GM23338 (cell line): ENCODE data around the gene RAMP1. TPM values are rescaled to one million over a fixed set of nuclear protein-coding genes. Genes with fewer than 3 reads are reported as not detected.

Experiments used
- ATAC-seq: fragments of 200-7000 bp; cut with Tn5 transposase; 3 replicates; pipeline ENCODE4 v1.9.1; 2020
- DNase-seq: peaks from one replicate; pipeline ENCODE4 v3.0.0-alpha.2; 2015; ENCODE audit warnings: low spot score
- H2AFZ ChIP-seq: fragments of 200-600 bp; sonication (generic); 2 replicates; pipeline ENCODE4 v1.8.0; 2016; ENCODE audit warnings: antibody characterized with exemption, mild to moderate bottlenecking, moderate library complexity
- H3F3A ChIP-seq: fragments of 200-600 bp; sonication (generic); replicated peaks from 2 replicates; pipeline ENCODE4 v1.8.0; 2017; ENCODE audit warnings: antibody characterized with exemption, mixed run types, low read depth
- H3K27ac ChIP-seq: fragments of 200-600 bp; sonication (generic); 2 replicates; pipeline ENCODE4 v1.6.1; 2016; ENCODE audit warnings: low read depth
- H3K27me3 ChIP-seq: fragments of 200-600 bp; sonication (generic); 2 replicates; pipeline ENCODE4 v1.8.0; 2016; ENCODE audit warnings: mild to moderate bottlenecking, mixed run types, moderate library complexity; ENCODE audit not compliant: insufficient read depth
- H3K36me3 ChIP-seq: fragments of 200-600 bp; sonication (generic); 2 replicates; pipeline ENCODE4 v1.8.0; 2016; ENCODE audit warnings: mild to moderate bottlenecking; ENCODE audit not compliant: insufficient read depth
- H3K4me1 ChIP-seq: fragments of 200-600 bp; sonication (generic); 2 replicates; pipeline ENCODE4 v1.8.0; 2016; ENCODE audit warnings: mild to moderate bottlenecking, moderate library complexity; ENCODE audit not compliant: insufficient read depth
- H3K4me2 ChIP-seq: fragments of 200-600 bp; sonication (generic); 2 replicates; pipeline ENCODE4 v1.7.1; 2017; ENCODE audit warnings: mixed run types
- H3K4me3 ChIP-seq: fragments of 200-600 bp; sonication (generic); 2 replicates; pipeline ENCODE4 v1.6.1; 2016; ENCODE audit warnings: mixed run types
- H3K79me2 ChIP-seq: fragments of 200-600 bp; sonication (generic); replicated peaks from 2 replicates; pipeline ENCODE4 v1.8.0; 2017; ENCODE audit warnings: mild to moderate bottlenecking; ENCODE audit not compliant: insufficient read depth
- H3K9me2 ChIP-seq: fragments of 200-600 bp; sonication (generic); 2 replicates; pipeline ENCODE4 v1.8.0; 2017; ENCODE audit not compliant: insufficient read depth
- H4K20me1 ChIP-seq: fragments of 200-600 bp; sonication (generic); replicated peaks from 2 replicates; pipeline ENCODE4 v1.8.0; 2017; ENCODE audit warnings: mild to moderate bottlenecking; ENCODE audit not compliant: insufficient read depth
- H3K27ac Mint-ChIP-seq: 2 replicates; pipeline ENCODE4 v1.8.0; 2020; ENCODE audit warnings: inconsistent platforms, mild to moderate bottlenecking, moderate library complexity, mixed read lengths
- H3K27me3 Mint-ChIP-seq: 3 replicates; pipeline ENCODE4 v1.8.0; 2022; ENCODE audit warnings: low read depth, mild to moderate bottlenecking, moderate library complexity, mixed read lengths, inconsistent platforms; ENCODE audit not compliant: insufficient read depth, poor library complexity
- H3K36me3 Mint-ChIP-seq: 3 replicates; pipeline ENCODE4 v1.8.0; 2021; ENCODE audit warnings: low read depth, mild to moderate bottlenecking, inconsistent platforms, moderate library complexity, mixed read lengths
- H3K4me1 Mint-ChIP-seq: 3 replicates; pipeline ENCODE4 v1.8.0; 2020; ENCODE audit warnings: mild to moderate bottlenecking, inconsistent platforms, mixed read lengths
- H3K4me3 Mint-ChIP-seq: 3 replicates; pipeline ENCODE4 v1.8.0; 2021; ENCODE audit warnings: moderate library complexity, mild to moderate bottlenecking, inconsistent platforms, mixed read lengths
- H3K9me3 Mint-ChIP-seq: 3 replicates; pipeline ENCODE4 v1.8.0; 2020; ENCODE audit warnings: moderate library complexity, mild to moderate bottlenecking, inconsistent platforms, mixed read lengths
- CREB1 ChIP-seq: fragments of 250-450 bp; sonication (Bioruptor Pico); IDR thresholded peaks from 2 replicates; pipeline ENCODE4 v1.5.0; 2020; ENCODE audit warnings: low read depth, mild to moderate bottlenecking, moderate library complexity
- EZH2 ChIP-seq: fragments of 200-600 bp; sonication (generic); IDR thresholded peaks from one replicate; pipeline ENCODE4 v1.8.0; 2017; ENCODE audit warnings: antibody characterized with exemption, mild to moderate bottlenecking, low read depth; ENCODE audit not compliant: unreplicated experiment
- EZH2phosphoT487 ChIP-seq: fragments of 200-600 bp; sonication (generic); IDR thresholded peaks from one replicate; pipeline ENCODE4 v1.8.1; 2018; ENCODE audit warnings: antibody characterized with exemption; ENCODE audit not compliant: unreplicated experiment
- JUNB ChIP-seq: IDR thresholded peaks from one replicate; pipeline ENCODE4 v1.6.1; 2016; ENCODE audit warnings: antibody characterized with exemption; ENCODE audit not compliant: unreplicated experiment
- NANOG ChIP-seq: IDR thresholded peaks from 2 replicates; pipeline ENCODE4 v1.6.1; 2016; ENCODE audit warnings: antibody characterized with exemption, borderline replicate concordance
- POLR2AphosphoS5 ChIP-seq: IDR thresholded peaks from 2 replicates; pipeline ENCODE4 v1.6.1; 2016; ENCODE audit warnings: antibody characterized with exemption, low read depth
- STAT1 ChIP-seq: IDR thresholded peaks from one replicate; pipeline ENCODE4 v1.6.1; 2016; ENCODE audit warnings: antibody characterized with exemption; ENCODE audit not compliant: unreplicated experiment
- ZNF114 ChIP-seq: fragments of 250-450 bp; sonication (Bioruptor Pico); IDR thresholded peaks from 2 replicates; pipeline ENCODE4 v1.5.0; 2020; ENCODE audit warnings: mild to moderate bottlenecking, moderate library complexity
- ZNF331 ChIP-seq: fragments of 250-450 bp; sonication (Bioruptor Pico); IDR thresholded peaks from 2 replicates; pipeline ENCODE4 v1.5.0; 2020; ENCODE audit warnings: low read depth, mild to moderate bottlenecking, moderate library complexity
- polyA plus RNA-seq: library from polyadenylated mRNA; unstranded; fragments of >200 nt; fragmentation: Nextera tagmentation; extraction: Ambion mirVana; gene quantifications from 2 replicates; pipeline ENCODE4 v1.2.1, GENCODE V29; 2016
- total RNA-seq: library from RNA; depleted of rRNA; stranded (reverse); fragments of >200 nt; shearing (Covaris generic); gene quantifications from 2 replicates; pipeline ENCODE4 v1.2.3, GENCODE V29; 2014
- TF ChIP-seq, protein P1 (sequence below): IDR thresholded peaks from 2 replicates; pipeline ENCODE4 v1.6.1; 2016; ENCODE audit warnings: antibody characterized with exemption
- TF ChIP-seq, protein P2 (sequence below), 2 experiments: fragments of 200-600 bp in 1 of 2; sonication (generic) in 1 of 2; conservative IDR thresholded peaks; 2 replicates each; pipeline versions ENCODE4 v1.5.1 to v1.6.1; 2016 to 2017; ENCODE audit warnings: antibody characterized with exemption in 2 of 2, low read depth in 2 of 2, mild to moderate bottlenecking in 2 of 2, moderate library complexity in 1 of 2
- TF ChIP-seq, protein P3 (sequence below): IDR thresholded peaks from one replicate; pipeline ENCODE4 v1.6.1; 2018; ENCODE audit warnings: antibody characterized with exemption; ENCODE audit not compliant: unreplicated experiment
- TF ChIP-seq, protein P4 (sequence below): fragments of 250-450 bp; sonication (Bioruptor Pico); IDR thresholded peaks from 2 replicates; pipeline ENCODE4 v1.5.0; 2020; ENCODE audit warnings: mild to moderate bottlenecking, moderate library complexity

The RAMP1 gene
- total and polyA plus RNA-seq, 2 experiments from 2014 or later = 1.7 to 3.3 TPM

DNA sequence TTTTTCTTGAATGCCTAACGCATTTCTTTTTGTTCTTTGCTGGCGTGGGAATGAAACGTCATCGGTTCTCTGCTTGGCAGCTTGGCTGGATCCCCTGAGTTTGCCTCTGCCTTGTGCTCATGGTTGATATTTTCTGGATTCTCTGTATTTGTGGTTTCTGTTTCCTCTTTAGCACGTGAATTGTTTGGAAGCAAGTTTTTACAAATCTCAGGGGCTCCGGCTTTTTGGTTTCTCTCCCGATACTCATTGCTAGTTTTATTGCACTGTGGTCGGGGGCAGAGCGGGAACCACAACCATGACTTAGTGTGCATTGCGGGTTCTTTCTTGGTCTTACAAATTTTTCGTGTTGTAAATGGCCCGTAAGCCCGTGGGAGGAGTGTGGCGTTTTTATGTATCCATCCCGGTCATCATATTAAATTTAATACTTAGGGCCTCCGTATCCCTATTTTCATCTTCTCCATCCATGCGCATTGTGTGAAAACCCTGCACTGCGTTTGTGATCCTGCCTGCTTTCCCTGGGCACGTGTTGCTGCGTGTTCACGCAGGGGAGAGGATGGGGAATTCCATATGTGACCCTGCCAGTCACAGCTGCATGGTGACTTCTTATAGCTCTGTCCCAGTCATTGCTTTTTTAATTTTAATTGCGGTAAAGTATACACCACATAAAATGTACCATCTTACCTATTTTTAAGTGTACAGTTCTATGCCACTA lies 9.4 kb downstream of the RAMP1 start:
- no peaks in the 10 kb centered on the region for H3K79me2 ChIP-seq
- ATAC-seq = no peak
- peaks cover 17% of the 10 kb centered on the region; the same call in 2 of the 3 replicates for H3K4me1 Mint-ChIP-seq
- H4K20me1 ChIP-seq = no peaks in the 10 kb centered on the region
- H3K27me3 Mint-ChIP-seq = peaks cover 9% of the 10 kb centered on the region
- no peak overlapping the region for H2AFZ ChIP-seq
- no peaks in the 10 kb centered on the region for H3F3A ChIP-seq
- TF ChIP-seq, protein P1, sequence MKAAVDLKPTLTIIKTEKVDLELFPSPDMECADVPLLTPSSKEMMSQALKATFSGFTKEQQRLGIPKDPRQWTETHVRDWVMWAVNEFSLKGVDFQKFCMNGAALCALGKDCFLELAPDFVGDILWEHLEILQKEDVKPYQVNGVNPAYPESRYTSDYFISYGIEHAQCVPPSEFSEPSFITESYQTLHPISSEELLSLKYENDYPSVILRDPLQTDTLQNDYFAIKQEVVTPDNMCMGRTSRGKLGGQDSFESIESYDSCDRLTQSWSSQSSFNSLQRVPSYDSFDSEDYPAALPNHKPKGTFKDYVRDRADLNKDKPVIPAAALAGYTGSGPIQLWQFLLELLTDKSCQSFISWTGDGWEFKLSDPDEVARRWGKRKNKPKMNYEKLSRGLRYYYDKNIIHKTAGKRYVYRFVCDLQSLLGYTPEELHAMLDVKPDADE = no peak
- TF ChIP-seq CREB1 (CRISPR knock-in tag) = no peak
- TF ChIP-seq, protein P2, sequence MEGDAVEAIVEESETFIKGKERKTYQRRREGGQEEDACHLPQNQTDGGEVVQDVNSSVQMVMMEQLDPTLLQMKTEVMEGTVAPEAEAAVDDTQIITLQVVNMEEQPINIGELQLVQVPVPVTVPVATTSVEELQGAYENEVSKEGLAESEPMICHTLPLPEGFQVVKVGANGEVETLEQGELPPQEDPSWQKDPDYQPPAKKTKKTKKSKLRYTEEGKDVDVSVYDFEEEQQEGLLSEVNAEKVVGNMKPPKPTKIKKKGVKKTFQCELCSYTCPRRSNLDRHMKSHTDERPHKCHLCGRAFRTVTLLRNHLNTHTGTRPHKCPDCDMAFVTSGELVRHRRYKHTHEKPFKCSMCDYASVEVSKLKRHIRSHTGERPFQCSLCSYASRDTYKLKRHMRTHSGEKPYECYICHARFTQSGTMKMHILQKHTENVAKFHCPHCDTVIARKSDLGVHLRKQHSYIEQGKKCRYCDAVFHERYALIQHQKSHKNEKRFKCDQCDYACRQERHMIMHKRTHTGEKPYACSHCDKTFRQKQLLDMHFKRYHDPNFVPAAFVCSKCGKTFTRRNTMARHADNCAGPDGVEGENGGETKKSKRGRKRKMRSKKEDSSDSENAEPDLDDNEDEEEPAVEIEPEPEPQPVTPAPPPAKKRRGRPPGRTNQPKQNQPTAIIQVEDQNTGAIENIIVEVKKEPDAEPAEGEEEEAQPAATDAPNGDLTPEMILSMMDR (conservative IDR thresholded peaks at IDR 0.05; ENCODE audit: low read depth in 2 of 2) = no peak
- no peak for TF ChIP-seq ZNF114 (CRISPR knock-in tag)
- TF ChIP-seq POLR2AphosphoS5 = no peak
- TF ChIP-seq JUNB = no peak
- TF ChIP-seq, protein P3, sequence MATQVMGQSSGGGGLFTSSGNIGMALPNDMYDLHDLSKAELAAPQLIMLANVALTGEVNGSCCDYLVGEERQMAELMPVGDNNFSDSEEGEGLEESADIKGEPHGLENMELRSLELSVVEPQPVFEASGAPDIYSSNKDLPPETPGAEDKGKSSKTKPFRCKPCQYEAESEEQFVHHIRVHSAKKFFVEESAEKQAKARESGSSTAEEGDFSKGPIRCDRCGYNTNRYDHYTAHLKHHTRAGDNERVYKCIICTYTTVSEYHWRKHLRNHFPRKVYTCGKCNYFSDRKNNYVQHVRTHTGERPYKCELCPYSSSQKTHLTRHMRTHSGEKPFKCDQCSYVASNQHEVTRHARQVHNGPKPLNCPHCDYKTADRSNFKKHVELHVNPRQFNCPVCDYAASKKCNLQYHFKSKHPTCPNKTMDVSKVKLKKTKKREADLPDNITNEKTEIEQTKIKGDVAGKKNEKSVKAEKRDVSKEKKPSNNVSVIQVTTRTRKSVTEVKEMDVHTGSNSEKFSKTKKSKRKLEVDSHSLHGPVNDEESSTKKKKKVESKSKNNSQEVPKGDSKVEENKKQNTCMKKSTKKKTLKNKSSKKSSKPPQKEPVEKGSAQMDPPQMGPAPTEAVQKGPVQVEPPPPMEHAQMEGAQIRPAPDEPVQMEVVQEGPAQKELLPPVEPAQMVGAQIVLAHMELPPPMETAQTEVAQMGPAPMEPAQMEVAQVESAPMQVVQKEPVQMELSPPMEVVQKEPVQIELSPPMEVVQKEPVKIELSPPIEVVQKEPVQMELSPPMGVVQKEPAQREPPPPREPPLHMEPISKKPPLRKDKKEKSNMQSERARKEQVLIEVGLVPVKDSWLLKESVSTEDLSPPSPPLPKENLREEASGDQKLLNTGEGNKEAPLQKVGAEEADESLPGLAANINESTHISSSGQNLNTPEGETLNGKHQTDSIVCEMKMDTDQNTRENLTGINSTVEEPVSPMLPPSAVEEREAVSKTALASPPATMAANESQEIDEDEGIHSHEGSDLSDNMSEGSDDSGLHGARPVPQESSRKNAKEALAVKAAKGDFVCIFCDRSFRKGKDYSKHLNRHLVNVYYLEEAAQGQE = no peak
- TF ChIP-seq, protein P4, sequence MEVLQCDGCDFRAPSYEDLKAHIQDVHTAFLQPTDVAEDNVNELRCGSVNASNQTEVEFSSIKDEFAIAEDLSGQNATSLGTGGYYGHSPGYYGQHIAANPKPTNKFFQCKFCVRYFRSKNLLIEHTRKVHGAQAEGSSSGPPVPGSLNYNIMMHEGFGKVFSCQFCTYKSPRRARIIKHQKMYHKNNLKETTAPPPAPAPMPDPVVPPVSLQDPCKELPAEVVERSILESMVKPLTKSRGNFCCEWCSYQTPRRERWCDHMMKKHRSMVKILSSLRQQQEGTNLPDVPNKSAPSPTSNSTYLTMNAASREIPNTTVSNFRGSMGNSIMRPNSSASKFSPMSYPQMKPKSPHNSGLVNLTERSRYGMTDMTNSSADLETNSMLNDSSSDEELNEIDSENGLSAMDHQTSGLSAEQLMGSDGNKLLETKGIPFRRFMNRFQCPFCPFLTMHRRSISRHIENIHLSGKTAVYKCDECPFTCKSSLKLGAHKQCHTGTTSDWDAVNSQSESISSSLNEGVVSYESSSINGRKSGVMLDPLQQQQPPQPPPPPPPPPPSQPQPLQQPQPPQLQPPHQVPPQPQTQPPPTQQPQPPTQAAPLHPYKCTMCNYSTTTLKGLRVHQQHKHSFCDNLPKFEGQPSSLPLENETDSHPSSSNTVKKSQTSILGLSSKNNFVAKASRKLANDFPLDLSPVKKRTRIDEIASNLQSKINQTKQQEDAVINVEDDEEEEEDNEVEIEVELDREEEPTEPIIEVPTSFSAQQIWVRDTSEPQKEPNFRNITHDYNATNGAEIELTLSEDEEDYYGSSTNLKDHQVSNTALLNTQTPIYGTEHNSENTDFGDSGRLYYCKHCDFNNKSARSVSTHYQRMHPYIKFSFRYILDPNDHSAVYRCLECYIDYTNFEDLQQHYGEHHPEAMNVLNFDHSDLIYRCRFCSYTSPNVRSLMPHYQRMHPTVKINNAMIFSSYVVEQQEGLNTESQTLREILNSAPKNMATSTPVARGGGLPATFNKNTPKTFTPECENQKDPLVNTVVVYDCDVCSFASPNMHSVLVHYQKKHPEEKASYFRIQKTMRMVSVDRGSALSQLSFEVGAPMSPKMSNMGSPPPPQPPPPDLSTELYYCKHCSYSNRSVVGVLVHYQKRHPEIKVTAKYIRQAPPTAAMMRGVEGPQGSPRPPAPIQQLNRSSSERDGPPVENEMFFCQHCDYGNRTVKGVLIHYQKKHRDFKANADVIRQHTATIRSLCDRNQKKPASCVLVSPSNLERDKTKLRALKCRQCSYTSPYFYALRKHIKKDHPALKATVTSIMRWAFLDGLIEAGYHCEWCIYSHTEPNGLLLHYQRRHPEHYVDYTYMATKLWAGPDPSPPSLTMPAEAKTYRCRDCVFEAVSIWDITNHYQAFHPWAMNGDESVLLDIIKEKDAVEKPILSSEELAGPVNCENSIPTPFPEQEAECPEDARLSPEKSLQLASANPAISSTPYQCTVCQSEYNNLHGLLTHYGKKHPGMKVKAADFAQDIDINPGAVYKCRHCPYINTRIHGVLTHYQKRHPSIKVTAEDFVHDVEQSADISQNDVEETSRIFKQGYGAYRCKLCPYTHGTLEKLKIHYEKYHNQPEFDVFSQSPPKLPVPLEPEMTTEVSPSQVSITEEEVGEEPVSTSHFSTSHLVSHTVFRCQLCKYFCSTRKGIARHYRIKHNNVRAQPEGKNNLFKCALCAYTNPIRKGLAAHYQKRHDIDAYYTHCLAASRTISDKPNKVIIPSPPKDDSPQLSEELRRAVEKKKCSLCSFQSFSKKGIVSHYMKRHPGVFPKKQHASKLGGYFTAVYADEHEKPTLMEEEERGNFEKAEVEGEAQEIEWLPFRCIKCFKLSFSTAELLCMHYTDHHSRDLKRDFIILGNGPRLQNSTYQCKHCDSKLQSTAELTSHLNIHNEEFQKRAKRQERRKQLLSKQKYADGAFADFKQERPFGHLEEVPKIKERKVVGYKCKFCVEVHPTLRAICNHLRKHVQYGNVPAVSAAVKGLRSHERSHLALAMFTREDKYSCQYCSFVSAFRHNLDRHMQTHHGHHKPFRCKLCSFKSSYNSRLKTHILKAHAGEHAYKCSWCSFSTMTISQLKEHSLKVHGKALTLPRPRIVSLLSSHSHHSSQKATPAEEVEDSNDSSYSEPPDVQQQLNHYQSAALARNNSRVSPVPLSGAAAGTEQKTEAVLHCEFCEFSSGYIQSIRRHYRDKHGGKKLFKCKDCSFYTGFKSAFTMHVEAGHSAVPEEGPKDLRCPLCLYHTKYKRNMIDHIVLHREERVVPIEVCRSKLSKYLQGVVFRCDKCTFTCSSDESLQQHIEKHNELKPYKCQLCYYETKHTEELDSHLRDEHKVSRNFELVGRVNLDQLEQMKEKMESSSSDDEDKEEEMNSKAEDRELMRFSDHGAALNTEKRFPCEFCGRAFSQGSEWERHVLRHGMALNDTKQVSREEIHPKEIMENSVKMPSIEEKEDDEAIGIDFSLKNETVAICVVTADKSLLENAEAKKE (CRISPR knock-in tag) = no peak
- no peak for TF ChIP-seq EZH2
- no peak for TF ChIP-seq EZH2phosphoT487
- TF ChIP-seq STAT1 = no peak
- TF ChIP-seq NANOG = no peak
- no peak for TF ChIP-seq ZNF331 (CRISPR knock-in tag)
- no peaks in the 10 kb centered on the region for H3K4me1 ChIP-seq
- H3K36me3 Mint-ChIP-seq = no peaks in the 10 kb centered on the region; the same call in 2 of the 3 replicates
- peak overlapping the region; percentile 15; the same call in 1 of the 2 replicates for H3K27ac Mint-ChIP-seq
- no peak overlapping the region for H3K4me2 ChIP-seq
- H3K36me3 ChIP-seq = no peaks in the 10 kb centered on the region
- H3K27ac ChIP-seq = no peak overlapping the region
- DNase-seq = no peak
- H3K4me3 Mint-ChIP-seq = no peak overlapping the region
- H3K9me2 ChIP-seq = no peaks in the 10 kb centered on the region
- no peaks in the 10 kb centered on the region for H3K27me3 ChIP-seq
- peaks cover 2% of the 10 kb centered on the region; the same call in 1 of the 3 replicates for H3K9me3 Mint-ChIP-seq
- no peak overlapping the region for H3K4me3 ChIP-seq
